AG04450 (cell line): ENCODE results near the gene LRRTM4. TPM values are rescaled to one million over a fixed set of nuclear protein-coding genes. Genes with fewer than 3 reads are reported as not detected.

Source experiments
- CTCF ChIA-PET: fragments of 300-600, 350-600 bp; formaldehyde crosslinking; extraction: SDS; loops from one replicate; lab custom pipeline; 2022; ENCODE audit warnings: antibody characterized with exemption, inconsistent platforms; lab: Charles Lee
- POLR2A ChIA-PET: fragments of 350-600 bp; formaldehyde crosslinking; extraction: SDS; loops from one replicate; lab custom pipeline; 2021; ENCODE audit warnings: antibody characterized with exemption, inconsistent platforms; lab: Yijun Ruan, JAX
- DNase-seq: peaks from one replicate; pipeline ENCODE4 v3.0.0-alpha.2; 2011; ENCODE audit warnings: low read depth, low spot score
- H3K27ac ChIP-seq: one replicate; pipeline ENCODE4 v1.5.1; 2012; ENCODE audit warnings: low read depth, low read length, control low read depth
- H3K27me3 ChIP-seq: one replicate; pipeline ENCODE4 v1.6.0; 2012; ENCODE audit warnings: low read length; ENCODE audit not compliant: control insufficient read depth, insufficient read depth
- H3K4me3 ChIP-seq: 2 replicates; pipeline ENCODE4 v1.5.1; 2011; ENCODE audit warnings: mild to moderate bottlenecking, low read depth, low read length, control low read depth
- H3K9me3 ChIP-seq: 2 replicates; pipeline ENCODE4 v1.5.1; 2012; ENCODE audit warnings: low read length; ENCODE audit not compliant: control insufficient read depth, insufficient read depth
- polyA plus RNA-seq: library from polyadenylated mRNA; depleted of rRNA; stranded (reverse); fragments of >200 nt; gene quantifications from 2 replicates; pipeline ENCODE4 v1.2.3, GENCODE V29; 2011
- TF ChIP-seq, protein P1 (sequence below): IDR thresholded peaks from 2 replicates; pipeline ENCODE4 v1.5.1; 2011; ENCODE audit warnings: low read depth, low read length, control low read depth, inconsistent platforms

Gene LRRTM4
- polyA plus RNA-seq, 1 experiment = not detected

DNA sequence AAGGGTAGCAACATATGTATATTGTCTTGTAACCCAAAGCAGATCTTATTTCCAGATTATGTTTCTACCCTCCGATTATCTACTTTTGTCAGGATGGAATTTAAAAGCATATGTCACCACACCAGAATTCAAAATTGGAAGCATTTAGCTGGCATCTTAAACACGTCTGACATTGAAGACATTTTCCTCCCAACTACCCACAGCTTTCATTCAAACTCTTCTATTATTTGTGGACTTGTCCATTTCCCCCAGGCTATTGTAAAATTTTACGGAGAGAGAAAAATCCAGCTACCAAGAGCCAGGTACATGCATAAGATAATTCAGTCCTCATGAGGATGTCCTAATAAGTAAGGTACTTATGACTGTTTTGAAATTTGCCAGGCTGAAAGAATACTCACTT, 659.3 kb downstream of the LRRTM4 start:
- CTCF ChIA-PET = interaction anchor here (0.9 kb wide), 1 partner anchor 12 kb away, joined by 3 read pairs; no protein-coding TSS in a partner anchor
- TF ChIP-seq, protein P1, sequence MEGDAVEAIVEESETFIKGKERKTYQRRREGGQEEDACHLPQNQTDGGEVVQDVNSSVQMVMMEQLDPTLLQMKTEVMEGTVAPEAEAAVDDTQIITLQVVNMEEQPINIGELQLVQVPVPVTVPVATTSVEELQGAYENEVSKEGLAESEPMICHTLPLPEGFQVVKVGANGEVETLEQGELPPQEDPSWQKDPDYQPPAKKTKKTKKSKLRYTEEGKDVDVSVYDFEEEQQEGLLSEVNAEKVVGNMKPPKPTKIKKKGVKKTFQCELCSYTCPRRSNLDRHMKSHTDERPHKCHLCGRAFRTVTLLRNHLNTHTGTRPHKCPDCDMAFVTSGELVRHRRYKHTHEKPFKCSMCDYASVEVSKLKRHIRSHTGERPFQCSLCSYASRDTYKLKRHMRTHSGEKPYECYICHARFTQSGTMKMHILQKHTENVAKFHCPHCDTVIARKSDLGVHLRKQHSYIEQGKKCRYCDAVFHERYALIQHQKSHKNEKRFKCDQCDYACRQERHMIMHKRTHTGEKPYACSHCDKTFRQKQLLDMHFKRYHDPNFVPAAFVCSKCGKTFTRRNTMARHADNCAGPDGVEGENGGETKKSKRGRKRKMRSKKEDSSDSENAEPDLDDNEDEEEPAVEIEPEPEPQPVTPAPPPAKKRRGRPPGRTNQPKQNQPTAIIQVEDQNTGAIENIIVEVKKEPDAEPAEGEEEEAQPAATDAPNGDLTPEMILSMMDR = no peak
- no peak overlapping the region for H3K4me3 ChIP-seq

DNA sequence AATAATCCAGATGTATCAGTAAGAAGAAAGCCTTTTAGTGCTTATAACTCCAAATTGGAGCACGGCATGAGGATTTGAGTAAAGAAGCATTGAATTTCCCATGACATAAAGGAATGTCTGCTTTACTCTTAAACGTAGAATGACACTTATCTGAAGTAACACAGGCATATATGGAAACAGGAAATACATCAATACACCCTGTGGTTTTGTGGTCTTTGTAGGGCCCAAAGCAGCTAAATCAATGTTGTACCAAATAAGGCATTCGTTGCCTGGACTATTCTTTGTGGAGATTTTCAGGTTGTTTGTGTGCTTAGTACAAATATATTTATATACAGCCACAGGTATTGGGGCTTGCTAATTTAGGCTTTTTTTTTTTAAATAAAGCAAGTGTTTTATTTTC, 660.5 kb downstream of the LRRTM4 start:
- no peak for DNase-seq
- Histone ChIP-seq H3K27me3 (no peaks in the 10 kb centered on the region), H3K9me3 (no peaks in the 10 kb centered on the region), H3K4me3 (no peak overlapping the region), H3K27ac (no peak overlapping the region)
- CTCF ChIA-PET = no interaction called here
- POLR2A ChIA-PET = no interaction called here
- TF ChIP-seq, protein P1 = no peak

More for the DNA sequence above, 659.3 kb downstream of the LRRTM4 start:
- H3K27me3 ChIP-seq = no peaks in the 10 kb centered on the region
- H3K27ac ChIP-seq = no peak overlapping the region
- H3K9me3 ChIP-seq = no peaks in the 10 kb centered on the region
- POLR2A ChIA-PET = no interaction called here
- no peak for DNase-seq

DNA sequence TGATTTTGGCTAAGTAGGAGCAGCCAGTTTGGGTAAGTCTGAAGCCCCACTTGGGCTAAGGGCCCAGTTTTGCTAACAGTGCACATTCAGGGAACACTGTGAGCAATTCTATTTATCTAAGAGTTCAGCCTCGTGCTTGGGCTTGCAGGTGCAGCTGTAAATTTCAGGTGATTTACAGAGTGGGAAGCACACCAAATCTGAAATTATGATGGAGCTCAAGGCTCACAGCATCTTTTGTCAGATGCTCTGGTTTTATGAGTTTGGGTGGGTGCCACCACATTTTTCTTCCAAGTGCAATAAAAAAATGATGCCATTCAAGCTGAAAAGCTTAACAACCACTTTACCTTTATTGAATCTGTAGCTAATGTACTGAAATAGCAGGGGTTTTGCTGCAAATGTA, 671.2 kb downstream of the LRRTM4 start:
- no peaks in the 10 kb centered on the region for H3K27me3 ChIP-seq
- CTCF ChIA-PET = no interaction called here
- H3K27ac ChIP-seq = no peak overlapping the region
- POLR2A ChIA-PET = no interaction called here
- no peak overlapping the region for H3K4me3 ChIP-seq
- DNase-seq = no peak
- no peaks in the 10 kb centered on the region for H3K9me3 ChIP-seq
- TF ChIP-seq, protein P1 = no peak

DNA sequence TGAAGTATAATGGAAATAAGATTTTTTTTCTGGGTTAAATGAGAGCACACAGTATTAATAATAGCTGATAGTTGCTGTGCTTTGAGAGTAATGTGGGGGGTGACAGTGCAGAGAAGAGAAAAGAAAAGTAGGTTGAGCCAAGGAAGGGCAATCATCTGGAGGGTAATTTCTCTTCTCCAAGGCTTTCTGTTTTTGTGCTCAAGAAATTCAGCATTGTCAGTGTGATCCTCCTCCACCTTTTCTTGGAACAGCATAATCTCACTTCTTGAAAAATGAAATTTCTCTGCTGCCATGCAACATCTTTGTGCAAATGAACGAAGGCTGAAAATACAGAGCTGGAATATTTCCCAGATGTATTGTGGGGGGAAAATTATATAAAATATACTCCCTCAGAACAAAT, 673.1 kb downstream of the LRRTM4 start:
- Histone ChIP-seq H3K4me3 (no peak overlapping the region), H3K27me3 (no peaks in the 10 kb centered on the region), H3K9me3 (no peaks in the 10 kb centered on the region), H3K27ac (no peak overlapping the region)
- TF ChIP-seq, protein P1 = no peak
- CTCF ChIA-PET = no interaction called here
- no peak for DNase-seq
- POLR2A ChIA-PET = no interaction called here

DNA sequence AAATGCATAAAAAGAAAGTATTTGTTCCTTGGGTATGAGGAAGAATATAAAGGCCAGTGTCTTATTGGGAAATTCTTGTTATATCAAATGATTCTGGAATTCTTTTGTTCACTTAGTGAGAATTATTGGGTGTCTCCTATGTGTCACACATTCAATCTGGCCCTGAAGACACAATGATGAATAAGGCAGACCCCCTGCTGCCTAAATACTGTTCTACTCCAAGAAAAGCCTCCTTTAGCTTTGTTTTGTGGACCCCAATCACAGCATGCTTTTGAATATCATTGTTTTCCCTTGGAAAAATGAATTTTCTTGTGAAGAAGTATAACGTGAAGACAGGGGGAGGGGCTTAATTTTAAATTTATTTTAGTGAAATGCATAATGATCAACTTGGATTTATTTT, 682.4 kb downstream of the LRRTM4 start:
- Histone ChIP-seq H3K4me3 (no peak overlapping the region), H3K9me3 (no peaks in the 10 kb centered on the region), H3K27me3 (no peaks in the 10 kb centered on the region), H3K27ac (no peak overlapping the region)
- ChIA-PET CTCF (no interaction called here), POLR2A (no interaction called here)
- DNase-seq = no peak
- TF ChIP-seq, protein P1 = no peak
